Measurements from ENCODE around the gene VAMP3.

VAMP3 gene, protein sequence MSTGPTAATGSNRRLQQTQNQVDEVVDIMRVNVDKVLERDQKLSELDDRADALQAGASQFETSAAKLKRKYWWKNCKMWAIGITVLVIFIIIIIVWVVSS

DNA sequence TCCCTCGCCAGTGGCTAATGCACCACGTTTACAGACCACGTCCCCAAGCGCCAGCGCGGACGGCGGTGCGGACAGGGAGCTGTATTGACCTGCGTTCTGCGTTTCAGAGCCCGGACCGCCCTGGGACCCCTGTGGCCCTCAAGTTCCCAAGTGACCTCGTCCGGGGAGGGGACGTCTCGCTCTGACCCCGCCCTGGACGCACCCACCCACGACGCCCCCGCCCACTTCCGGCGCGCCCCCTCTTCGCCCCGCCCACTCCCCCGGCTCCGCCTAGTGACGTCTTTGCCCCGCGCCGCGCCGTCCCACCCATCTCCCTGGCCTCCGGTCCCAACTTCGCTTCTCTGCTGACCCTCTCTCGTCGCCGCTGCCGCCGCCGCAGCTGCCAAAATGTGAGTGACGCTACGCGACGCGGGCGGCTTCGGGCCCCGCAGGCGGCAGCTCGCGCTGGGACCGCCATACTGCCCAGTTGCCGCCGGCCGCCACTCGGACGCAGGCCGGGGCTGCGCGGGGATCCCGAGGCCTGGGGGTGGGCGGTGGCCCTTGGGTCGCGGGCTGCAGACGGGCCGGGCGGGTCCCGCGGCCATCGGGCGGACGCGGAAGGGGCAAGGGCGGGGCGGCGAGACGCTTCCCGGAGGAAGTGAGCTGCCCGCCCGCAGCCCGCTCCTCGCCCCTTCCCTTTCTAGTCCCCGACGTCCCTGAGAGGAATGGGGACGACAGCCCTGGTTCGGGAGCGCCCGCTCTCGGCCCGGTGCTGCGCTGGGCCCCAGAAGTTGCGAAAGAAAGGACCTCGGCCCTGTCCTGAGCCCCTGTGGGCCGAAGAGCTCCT, at the start of gene VAMP3:
Gene VAMP3, plus strand, starts transcription at position 300 of the 826 bp plus-strand sequence. Its CDS starts 88 bp downstream, at position 388.
- H3K9me3 ChIP-seq (ENCODE audit: insufficient read depth, low read depth, low read length) = no peaks in the 10 kb centered on the region
- H3F3A ChIP-seq (ENCODE audit: low read depth) = no peaks in the 10 kb centered on the region
- no peaks in the 10 kb centered on the region for H3K9me2 ChIP-seq (replicated peaks; ENCODE audit: low read depth, low read length)
- peak within 1 kb of the TSS; percentile 86 for H3K9ac ChIP-seq (ENCODE audit: low read depth, low read length, poor library complexity, severe bottlenecking)
- peak within 1 kb of the TSS; percentile 90 for H2AFZ ChIP-seq (ENCODE audit: low read length)
- H4K20me1 ChIP-seq (ENCODE audit: insufficient read depth, low read length, poor library complexity, severe bottlenecking) = peaks cover 13% of the 10 kb centered on the region
- TF ChIP-seq, protein P1, sequence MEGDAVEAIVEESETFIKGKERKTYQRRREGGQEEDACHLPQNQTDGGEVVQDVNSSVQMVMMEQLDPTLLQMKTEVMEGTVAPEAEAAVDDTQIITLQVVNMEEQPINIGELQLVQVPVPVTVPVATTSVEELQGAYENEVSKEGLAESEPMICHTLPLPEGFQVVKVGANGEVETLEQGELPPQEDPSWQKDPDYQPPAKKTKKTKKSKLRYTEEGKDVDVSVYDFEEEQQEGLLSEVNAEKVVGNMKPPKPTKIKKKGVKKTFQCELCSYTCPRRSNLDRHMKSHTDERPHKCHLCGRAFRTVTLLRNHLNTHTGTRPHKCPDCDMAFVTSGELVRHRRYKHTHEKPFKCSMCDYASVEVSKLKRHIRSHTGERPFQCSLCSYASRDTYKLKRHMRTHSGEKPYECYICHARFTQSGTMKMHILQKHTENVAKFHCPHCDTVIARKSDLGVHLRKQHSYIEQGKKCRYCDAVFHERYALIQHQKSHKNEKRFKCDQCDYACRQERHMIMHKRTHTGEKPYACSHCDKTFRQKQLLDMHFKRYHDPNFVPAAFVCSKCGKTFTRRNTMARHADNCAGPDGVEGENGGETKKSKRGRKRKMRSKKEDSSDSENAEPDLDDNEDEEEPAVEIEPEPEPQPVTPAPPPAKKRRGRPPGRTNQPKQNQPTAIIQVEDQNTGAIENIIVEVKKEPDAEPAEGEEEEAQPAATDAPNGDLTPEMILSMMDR (conservative IDR thresholded peaks at IDR 0.05; ENCODE audit: low read length) = no peak
- TF ChIP-seq EZH2phosphoT487 (IDR thresholded peaks at IDR 0.05; ENCODE audit: borderline replicate concordance) = no peak
- peaks cover 43% of the 10 kb centered on the region for H3K79me2 ChIP-seq (ENCODE audit: insufficient read depth, low read length)
- no peaks in the 10 kb centered on the region for H3K36me3 ChIP-seq (ENCODE audit: insufficient read depth, low read length)
- H3K27me3 ChIP-seq (ENCODE audit: insufficient read depth, low read length, poor library complexity, severe bottlenecking) = no peaks in the 10 kb centered on the region
- H3K4me1 ChIP-seq (ENCODE audit: insufficient read depth, low read length, poor library complexity, severe bottlenecking) = peaks cover 37% of the 10 kb centered on the region
- peak within 1 kb of the TSS; percentile 97 for H3K4me3 ChIP-seq (ENCODE audit: low read length, poor library complexity, severe bottlenecking)
- peak within 1 kb of the TSS; percentile 97 for H3K4me2 ChIP-seq (ENCODE audit: low read depth, low read length, poor library complexity, severe bottlenecking)

DNA sequence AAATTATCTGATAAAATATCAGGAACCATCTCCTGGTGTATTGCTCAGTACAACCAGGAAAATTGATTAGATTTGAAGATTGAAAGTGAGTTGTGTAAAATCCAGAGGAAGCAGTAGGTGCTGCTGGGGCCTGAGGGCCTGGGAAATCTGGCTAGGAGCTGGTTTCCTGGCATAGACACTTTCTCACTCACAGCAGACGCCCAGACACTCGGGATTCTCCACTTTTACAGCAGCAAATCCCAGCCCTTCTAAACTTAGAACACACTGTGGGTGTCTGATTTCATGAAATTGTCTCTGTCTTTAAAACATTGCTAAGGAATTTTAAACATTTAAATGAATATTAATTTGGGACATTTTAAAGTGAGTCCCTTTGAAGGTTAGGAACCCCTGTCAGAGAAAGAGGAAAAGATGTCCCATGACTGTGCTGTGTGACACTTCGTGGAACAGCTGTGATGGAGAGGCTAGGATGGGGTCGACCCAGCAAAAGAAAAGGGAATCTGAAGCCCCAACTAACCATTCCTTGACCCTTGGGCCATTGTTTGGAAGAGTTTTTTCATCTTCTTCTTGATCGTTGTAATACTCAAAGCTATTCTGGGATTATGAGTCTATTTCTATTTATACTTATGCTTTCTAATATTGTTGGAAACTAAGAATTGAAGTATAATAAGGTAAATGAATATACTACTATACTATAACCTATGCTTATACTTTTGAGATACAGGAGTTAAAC, 49.0 kb upstream of the VAMP3 start:
- no peaks in the 10 kb centered on the region for H3K36me3 ChIP-seq (ENCODE audit: insufficient read depth, low read length)
- no peak overlapping the region for H3K4me3 ChIP-seq (ENCODE audit: low read length, poor library complexity, severe bottlenecking)

DNA sequence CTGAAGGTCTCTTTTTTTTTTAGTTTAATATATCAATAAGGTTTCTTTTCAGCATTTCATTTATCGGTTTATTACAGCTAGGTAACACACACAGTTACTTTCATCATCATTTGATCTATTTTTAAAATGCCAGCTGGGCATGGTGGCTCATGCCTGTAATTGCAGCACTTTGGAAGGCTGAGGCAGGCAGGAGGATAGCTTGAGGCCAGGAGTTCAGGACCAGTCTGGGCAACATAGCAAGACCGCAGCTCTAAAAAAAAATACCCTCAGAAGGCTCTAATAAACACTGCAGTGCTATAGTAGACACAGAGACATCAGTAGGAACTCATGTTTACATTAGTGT, 48.5 kb upstream of the VAMP3 start:
- TF ChIP-seq, protein P1 (conservative IDR thresholded peaks at IDR 0.05; ENCODE audit: low read length) = no peak
- TF ChIP-seq EZH2phosphoT487 (IDR thresholded peaks at IDR 0.05; ENCODE audit: borderline replicate concordance) = no peak
- Histone ChIP-seq H3K27me3 (ENCODE audit: insufficient read depth, low read length, poor library complexity, severe bottlenecking) (no peaks in the 10 kb centered on the region), H3K4me2 (ENCODE audit: low read depth, low read length, poor library complexity, severe bottlenecking) (no peak overlapping the region)

More for the DNA sequence above, 49.0 kb upstream of the VAMP3 start:
- no peaks in the 10 kb centered on the region for H3K27me3 ChIP-seq (ENCODE audit: insufficient read depth, low read length, poor library complexity, severe bottlenecking)
- no peak overlapping the region for H2AFZ ChIP-seq (ENCODE audit: low read length)
- H3K9me2 ChIP-seq (replicated peaks; ENCODE audit: low read depth, low read length) = no peaks in the 10 kb centered on the region
- no peaks in the 10 kb centered on the region for H3K9me3 ChIP-seq (ENCODE audit: insufficient read depth, low read depth, low read length)
- H3K4me1 ChIP-seq (ENCODE audit: insufficient read depth, low read length, poor library complexity, severe bottlenecking) = no peaks in the 10 kb centered on the region
- H3K79me2 ChIP-seq (ENCODE audit: insufficient read depth, low read length) = no peaks in the 10 kb centered on the region
- TF ChIP-seq, protein P1 (conservative IDR thresholded peaks at IDR 0.05; ENCODE audit: low read length) = no peak
- no peak for TF ChIP-seq EZH2phosphoT487 (IDR thresholded peaks at IDR 0.05; ENCODE audit: borderline replicate concordance)
- H4K20me1 ChIP-seq (ENCODE audit: insufficient read depth, low read length, poor library complexity, severe bottlenecking) = no peaks in the 10 kb centered on the region
- no peaks in the 10 kb centered on the region for H3F3A ChIP-seq (ENCODE audit: low read depth)
- H3K9ac ChIP-seq (ENCODE audit: low read depth, low read length, poor library complexity, severe bottlenecking) = no peak overlapping the region
- no peak overlapping the region for H3K4me2 ChIP-seq (ENCODE audit: low read depth, low read length, poor library complexity, severe bottlenecking)

More for the DNA sequence above, 48.5 kb upstream of the VAMP3 start:
- no peaks in the 10 kb centered on the region for H3F3A ChIP-seq (ENCODE audit: low read depth)
- no peaks in the 10 kb centered on the region for H3K9me3 ChIP-seq (ENCODE audit: insufficient read depth, low read depth, low read length)
- H4K20me1 ChIP-seq (ENCODE audit: insufficient read depth, low read length, poor library complexity, severe bottlenecking) = no peaks in the 10 kb centered on the region
- no peaks in the 10 kb centered on the region for H3K79me2 ChIP-seq (ENCODE audit: insufficient read depth, low read length)
- H3K9ac ChIP-seq (ENCODE audit: low read depth, low read length, poor library complexity, severe bottlenecking) = no peak overlapping the region
- no peak overlapping the region for H3K4me3 ChIP-seq (ENCODE audit: low read length, poor library complexity, severe bottlenecking)
- no peak overlapping the region for H2AFZ ChIP-seq (ENCODE audit: low read length)
- H3K4me1 ChIP-seq (ENCODE audit: insufficient read depth, low read length, poor library complexity, severe bottlenecking) = no peaks in the 10 kb centered on the region
- no peaks in the 10 kb centered on the region for H3K36me3 ChIP-seq (ENCODE audit: insufficient read depth, low read length)
- H3K9me2 ChIP-seq (replicated peaks; ENCODE audit: low read depth, low read length) = no peaks in the 10 kb centered on the region
